H1 (cell line): Measurements from ENCODE around the gene DAPL1. TPM values are rescaled to one million over a fixed set of nuclear protein-coding genes. Genes with fewer than 3 reads are reported as not detected.

Experiments used
- CTCF ChIA-PET: fragments of 300-600 bp; sonication (Branson Sonifier 250); formaldehyde crosslinking; loops from one replicate; lab custom pipeline; 2021; ENCODE audit not compliant: partially characterized antibody; lab: Charles Lee
- POLR2A ChIA-PET: fragments of 300-600 bp; sonication (Branson Sonifier 250); formaldehyde crosslinking; loops from one replicate; lab custom pipeline; 2021; ENCODE audit warnings: inconsistent platforms; ENCODE audit not compliant: partially characterized antibody; lab: Charles Lee
- DNase-seq, 2 experiments: peaks; one replicate each; pipeline versions ENCODE4 v3.0.0 to v3.0.0-alpha.2; 2010 to 2022; ENCODE audit warnings: low spot score in 2 of 2, low read depth in 1 of 2, mixed read lengths in 1 of 2
- FAIRE-seq: peaks from 2 replicates; lab custom pipeline; 2011; peaks lifted over from hg19 to GRCh38; lab: Jason Lieb, UNC
- H2AFZ ChIP-seq: 2 replicates; pipeline ENCODE4 v1.8.1; 2012; ENCODE audit warnings: low read length, inconsistent platforms
- H2AK5ac ChIP-seq: 2 replicates; pipeline ENCODE4 v1.6.1; 2013; ENCODE audit warnings: low read depth, low read length
- H2BK120ac ChIP-seq: replicated peaks from 2 replicates; pipeline ENCODE3; 2013; ENCODE audit warnings: low read depth, low read length, inconsistent platforms
- H2BK12ac ChIP-seq: 2 replicates; pipeline ENCODE4 v1.6.1; 2013; ENCODE audit warnings: low read depth, low read length
- H2BK15ac ChIP-seq: 2 replicates; pipeline ENCODE4 v1.6.1; 2013; ENCODE audit warnings: low read length
- H2BK20ac ChIP-seq: 2 replicates; pipeline ENCODE4 v1.6.1; 2013; ENCODE audit warnings: low read length
- H2BK5ac ChIP-seq: 2 replicates; pipeline ENCODE4 v1.6.1; 2013; ENCODE audit warnings: low read depth, low read length
- H3K14ac ChIP-seq: 2 replicates; pipeline ENCODE4 v1.6.1; 2013; ENCODE audit warnings: inconsistent platforms; ENCODE audit not compliant: insufficient read length
- H3K18ac ChIP-seq: 2 replicates; pipeline ENCODE4 v1.6.1; 2013; ENCODE audit warnings: low read length; ENCODE audit errors: extremely low read depth
- H3K23ac ChIP-seq: 2 replicates; pipeline ENCODE4 v1.6.1; 2013; ENCODE audit warnings: inconsistent platforms; ENCODE audit not compliant: insufficient read length
- H3K23me2 ChIP-seq: 2 replicates; pipeline ENCODE4 v1.6.1; 2013; ENCODE audit warnings: low read depth, low read length
- H3K27ac ChIP-seq: 2 replicates; pipeline ENCODE4 v1.6.1; 2011; ENCODE audit warnings: low read depth, low read length, inconsistent platforms
- H3K27me3 ChIP-seq, 4 experiments: replicated peaks in 1 of 4; 1 replicate in 1 of 4; 2 replicates in 3 of 4; pipeline versions ENCODE4 v1.6.1 to v1.8.1; 2011 to 2013; ENCODE audit warnings: low read length in 3 of 4, mild to moderate bottlenecking in 3 of 4, inconsistent platforms in 2 of 4, mixed read lengths in 2 of 4, moderate library complexity in 1 of 4; ENCODE audit not compliant: control insufficient read depth in 3 of 4, insufficient read depth in 3 of 4; ENCODE audit errors: extremely low read depth in 1 of 4
- H3K36me3 ChIP-seq, 4 experiments: 2 replicates each; pipeline versions ENCODE4 v1.6.1 to v1.8.1; 2011 to 2013; ENCODE audit warnings: mild to moderate bottlenecking in 4 of 4, low read length in 3 of 4, moderate library complexity in 2 of 4, control low read depth in 1 of 4, inconsistent platforms in 1 of 4; ENCODE audit not compliant: insufficient read depth in 4 of 4, control insufficient read depth in 2 of 4
- H3K4ac ChIP-seq: replicated peaks from 2 replicates; pipeline ENCODE3; 2013; ENCODE audit warnings: low read length, low read depth, mixed read lengths, inconsistent platforms; ENCODE audit not compliant: insufficient read length
- H3K4me1 ChIP-seq, 4 experiments: replicated peaks in 1 of 4; 1 replicate in 1 of 4; 2 replicates in 3 of 4; pipeline versions ENCODE4 v1.6.1 to v1.8.1; 2011 to 2013; ENCODE audit warnings: low read length in 3 of 4, inconsistent platforms in 2 of 4, mixed read lengths in 1 of 4; ENCODE audit not compliant: insufficient read depth in 4 of 4, control insufficient read depth in 3 of 4
- H3K4me2 ChIP-seq, 2 experiments: 2 replicates each; pipeline versions ENCODE4 v1.6.1 to v1.8.1; 2011 to 2013; ENCODE audit warnings: low read depth in 2 of 2, low read length in 2 of 2, control low read depth in 1 of 2, inconsistent platforms in 1 of 2, mild to moderate bottlenecking in 1 of 2; ENCODE audit not compliant: insufficient read depth in 1 of 2
- H3K4me3 ChIP-seq, 4 experiments: fragments of 200-600, 300-600 bp in 1 of 4; sonication (generic), shearing (Covaris generic), sonication (Bioruptor Twin) in 1 of 4; 2 replicates each; pipeline versions ENCODE4 v1.5.1 to v1.8.1; 2011 to 2016; ENCODE audit warnings: low read length in 4 of 4, low read depth in 3 of 4, control low read depth in 2 of 4, inconsistent platforms in 2 of 4, mild to moderate bottlenecking in 2 of 4, mixed read lengths in 1 of 4, moderate library complexity in 1 of 4; ENCODE audit not compliant: insufficient read depth in 2 of 4; ENCODE audit errors: extremely low read depth in 1 of 4
- H3K56ac ChIP-seq: replicated peaks from 2 replicates; pipeline ENCODE3; 2013; ENCODE audit warnings: low read depth, mild to moderate bottlenecking, mixed read lengths, low read length, inconsistent platforms; ENCODE audit not compliant: insufficient read length
- H3K79me1 ChIP-seq: 2 replicates; pipeline ENCODE4 v1.6.1; 2013; ENCODE audit warnings: low read depth, low read length, control low read depth
- H3K79me2 ChIP-seq, 2 experiments: 2 replicates each; pipeline versions ENCODE4 v1.6.1 to v1.8.1; 2012 to 2013; ENCODE audit warnings: low read length in 2 of 2, mild to moderate bottlenecking in 2 of 2, inconsistent platforms in 1 of 2; ENCODE audit not compliant: insufficient read depth in 2 of 2, control insufficient read depth in 1 of 2
- H3K9ac ChIP-seq, 4 experiments: replicated peaks in 1 of 4; 1 replicate in 1 of 4; 2 replicates in 3 of 4; pipeline versions ENCODE4 v1.6.1 to v1.8.1; 2011 to 2013; ENCODE audit warnings: low read depth in 3 of 4, low read length in 3 of 4, control low read depth in 2 of 4, mild to moderate bottlenecking in 2 of 4, moderate library complexity in 2 of 4, inconsistent platforms in 1 of 4; ENCODE audit errors: extremely low read depth in 1 of 4
- H3K9me3 ChIP-seq, 2 experiments: 2 replicates each; pipeline versions ENCODE4 v1.6.1 to v1.8.1; 2012 to 2013; ENCODE audit warnings: mild to moderate bottlenecking in 2 of 2, moderate library complexity in 2 of 2, control low read depth in 1 of 2, inconsistent platforms in 1 of 2, low read depth in 1 of 2, low read length in 1 of 2, mixed read lengths in 1 of 2; ENCODE audit not compliant: insufficient read depth in 2 of 2
- H4K20me1 ChIP-seq, 2 experiments: replicated peaks in 1 of 2; 2 replicates each; pipeline versions ENCODE3 to v1.8.1; 2011 to 2013; ENCODE audit warnings: inconsistent platforms in 2 of 2, low read length in 2 of 2, mild to moderate bottlenecking in 1 of 2; ENCODE audit not compliant: insufficient read depth in 2 of 2, control insufficient read depth in 1 of 2
- H4K5ac ChIP-seq: 2 replicates; pipeline ENCODE4 v1.6.1; 2013; ENCODE audit warnings: low read length, low read depth, mixed read lengths, inconsistent platforms; ENCODE audit not compliant: insufficient read length
- H4K8ac ChIP-seq: 2 replicates; pipeline ENCODE4 v1.8.0; 2013; ENCODE audit warnings: mild to moderate bottlenecking, moderate library complexity, low read length, inconsistent platforms; ENCODE audit not compliant: insufficient read depth; ENCODE audit errors: extremely low read depth
- H4K91ac ChIP-seq: replicated peaks from 2 replicates; pipeline ENCODE3; 2013; ENCODE audit warnings: low read length, mixed read lengths, inconsistent platforms; ENCODE audit not compliant: insufficient read length
- ASH2L ChIP-seq: fragments of 200-600, 300-600 bp; sonication (generic); IDR thresholded peaks from one replicate; pipeline ENCODE4 v1.7.1; 2017; ENCODE audit warnings: low read length
- ATF2 ChIP-seq: IDR thresholded peaks from 2 replicates; pipeline ENCODE4 v1.6.1; 2012; ENCODE audit warnings: low read length, inconsistent platforms
- BCL11A ChIP-seq, 2 experiments: IDR thresholded peaks; one replicate each; pipeline ENCODE4 v1.6.1; 2011; ENCODE audit warnings: low read depth in 2 of 2, low read length in 2 of 2, mild to moderate bottlenecking in 2 of 2
- CBX8 ChIP-seq: fragments of 300-800, 300-1000 bp; sonication (generic); IDR thresholded peaks from 2 replicates; pipeline ENCODE4 v1.7.1; 2016; ENCODE audit warnings: low read depth, low read length, borderline replicate concordance
- CHD2 ChIP-seq: IDR thresholded peaks from 2 replicates; pipeline ENCODE4 v1.6.1; 2012; ENCODE audit warnings: low read length, improper control_type of control experiment
- GTF2F1 ChIP-seq: IDR thresholded peaks from 2 replicates; pipeline ENCODE4 v1.6.1; 2012; ENCODE audit warnings: low read depth, low read length, improper control_type of control experiment, borderline replicate concordance
- KDM5A ChIP-seq: fragments of 200-600 bp; IDR thresholded peaks from 2 replicates; pipeline ENCODE4 v1.7.1; 2012; ENCODE audit warnings: mild to moderate bottlenecking, low read length, inconsistent platforms, mixed read lengths
- PHF8 ChIP-seq: fragments of 200-600 bp; sonication (generic); conservative IDR thresholded peaks from 2 replicates; pipeline ENCODE4 v1.7.1; 2012; ENCODE audit warnings: low read depth, mild to moderate bottlenecking, inconsistent platforms, low read length, moderate library complexity
- POU5F1 ChIP-seq: IDR thresholded peaks from 2 replicates; pipeline ENCODE4 v1.6.1; 2011; ENCODE audit warnings: low read depth, mild to moderate bottlenecking, low read length, moderate library complexity
- SP4 ChIP-seq: IDR thresholded peaks from 2 replicates; pipeline ENCODE4 v1.6.1; 2012; ENCODE audit warnings: low read length, inconsistent platforms
- SUZ12 ChIP-seq: fragments of 200-600 bp; sonication (generic); IDR thresholded peaks from 2 replicates; pipeline ENCODE4 v1.6.1; 2012; ENCODE audit warnings: mild to moderate bottlenecking, inconsistent platforms, low read length, moderate library complexity, mixed read lengths
- TBP ChIP-seq: IDR thresholded peaks from 2 replicates; pipeline ENCODE4 v1.6.1; 2011; ENCODE audit warnings: low read depth, low read length, improper control_type of control experiment
- TCF12 ChIP-seq: IDR thresholded peaks from 2 replicates; pipeline ENCODE4 v1.6.1; 2011; ENCODE audit warnings: low read depth, mild to moderate bottlenecking, low read length
- YY1 ChIP-seq: IDR thresholded peaks from 2 replicates; pipeline ENCODE4 v1.6.1; 2011; ENCODE audit warnings: low read depth, mild to moderate bottlenecking, low read length
- ZNF274 ChIP-seq: IDR thresholded peaks from 2 replicates; pipeline ENCODE4 v1.7.0; 2012; ENCODE audit warnings: low read length, borderline replicate concordance; ENCODE audit errors: extremely low read depth
- WGBS, 2 experiments: shearing (Covaris generic) in 1 of 2; methylation state at CpG; one replicate each; pipeline versions ENCODE4 v1.1.6 to v1.1.7; 2013 to 2015; ENCODE audit warnings: low lambda C conversion rate in 2 of 2, mixed read lengths in 2 of 2, inconsistent platforms in 1 of 2, low coverage in 1 of 2, missing lambda C conversion rate in 1 of 2; ENCODE audit not compliant: insufficient replicate concordance in 2 of 2, insufficient coverage in 1 of 2, insufficient read length in 1 of 2; ENCODE audit errors: extremely low coverage in 1 of 2, missing lambda C conversion rate in 1 of 2; 5-methylcytosine and 5-hydroxymethylcytosine counted together
- polyA plus RNA-seq, 7 experiments: library from polyadenylated mRNA; depleted of rRNA in 3 of 7; stranded (reverse) in 5 of 7; unstranded in 2 of 7; fragments of >200 nt in 5 of 7; fragments of 200-250 nt in 2 of 7; gene quantifications; 1 replicate in 5 of 7; 2 replicates in 1 of 7; 4 replicates in 1 of 7; pipeline versions ENCODE4 v1.2.1 to v1.2.3, GENCODE V29; 2011 to 2013; ENCODE audit warnings: missing spikeins in 2 of 7, mixed read lengths in 2 of 7
- total RNA-seq: library from RNA; stranded (reverse); fragmentation: NEBNext Ultra II Directional; extraction: Animal tissue kit (Norgen Biotek cat#: 25700); gene quantifications from 2 replicates; pipeline ENCODE4 v1.2.1, GENCODE V29; 2021

DAPL1 gene
- total and polyA plus RNA-seq, 2 of the 8 experiments (the other 6 are each of a cell fraction or from before 2014, with no cell fraction given), result not detected

GRCh38 chr2:158803506-158803905 is 8.4 kb downstream of the DAPL1 start:
- Histone ChIP-seq H2BK15ac (no peak overlapping the region), H4K91ac (no peak overlapping the region), H2AK5ac (no peak overlapping the region), H2BK20ac (no peak overlapping the region), H3K23ac (no peak overlapping the region), H4K8ac (no peak overlapping the region), H4K20me1 (no peaks in the 10 kb centered on the region), H3K14ac (no peak overlapping the region), H3K4me3 (no peak overlapping the region), H3K9me3 (no peaks in the 10 kb centered on the region), H4K5ac (no peak overlapping the region), H2BK12ac (no peak overlapping the region), H2BK120ac (no peak overlapping the region), H3K9ac (no peak overlapping the region), H3K27me3 (no peaks in the 10 kb centered on the region), H3K36me3 (no peaks in the 10 kb centered on the region), H3K18ac (no peak overlapping the region), H3K23me2 (no peaks in the 10 kb centered on the region), H2AFZ (no peak overlapping the region), H3K4me1 (no peaks in the 10 kb centered on the region), H3K4ac (no peak overlapping the region), H3K79me1 (no peaks in the 10 kb centered on the region), H3K4me2 (no peak overlapping the region), H3K27ac (no peak overlapping the region), H2BK5ac (no peak overlapping the region), H3K79me2 (no peaks in the 10 kb centered on the region), H3K56ac (no peak overlapping the region)
- 94% methylated on average over 2 of the region's 2 CpGs; no CpG with 5 or more reads in 1 of the 2 experiments for WGBS, 2 experiments
- POLR2A ChIA-PET, result no interaction called here
- FAIRE-seq (no peak), DNase-seq (no peak)
- CTCF ChIA-PET, result interaction anchor here (1.0 to 1.2 kb wide), 2 partner anchors 36 to 57 kb away, joined by 3 read pairs; no protein-coding TSS in a partner anchor
- TF ChIP-seq ASH2L, result no peak
- TF ChIP-seq POU5F1, result no peak
- no peak for TF ChIP-seq BCL11A (IDR thresholded peaks at IDR 0.05; ENCODE audit: low read depth in 2 of 2, low read length in 2 of 2)
- TF ChIP-seq YY1, result no peak
- TF ChIP-seq CBX8, result no peak
- no peak for TF ChIP-seq TCF12
- TF ChIP-seq ATF2, result no peak
- no peak for TF ChIP-seq KDM5A
- no peak for TF ChIP-seq TBP
- TF ChIP-seq PHF8, result no peak
- no peak for TF ChIP-seq SP4
- no peak for TF ChIP-seq CHD2
- no peak for TF ChIP-seq ZNF274
- no peak for TF ChIP-seq GTF2F1
- no peak for TF ChIP-seq SUZ12
